Esophagus muscularis mucosa (tissue), 4 donors: Measurements from ENCODE around the gene SUFU. TPM values are rescaled to one million over a fixed set of nuclear protein-coding genes. Genes with fewer than 3 reads are reported as not detected.
A peak's percentile ranks its signal among the peaks of the same experiment; 100 is the strongest.

Experiments
- DNase-seq: peaks from one replicate; pipeline ENCODE4 v3.0.0-alpha.2; 2017; ENCODE audit errors: extremely low spot score
- H3K27ac ChIP-seq, 4 donors: fragments of 200-600 bp; sonication (generic); replicated peaks in 1 of 4; 1 replicate in 3 of 4; 2 replicates in 1 of 4; pipeline ENCODE4 v1.5.1; 2016 to 2019; ENCODE audit warnings: mild to moderate bottlenecking in 1 of 4
- H3K27me3 ChIP-seq, 4 donors: fragments of 200-600 bp; sonication (generic); one replicate each; pipeline versions ENCODE4 v1.5.1 to v1.6.0; 2016 to 2019
- H3K36me3 ChIP-seq, 4 donors: fragments of 200-600 bp; sonication (generic); one replicate each; pipeline ENCODE4 v1.5.1; 2016 to 2019
- H3K4me1 ChIP-seq, 4 donors: fragments of 200-600 bp; sonication (generic); one replicate each; pipeline ENCODE4 v1.5.1; 2016 to 2019
- H3K4me3 ChIP-seq, 4 donors: fragments of 200-600 bp; sonication (generic); 1 replicate in 2 of 4; 2 replicates in 2 of 4; pipeline ENCODE4 v1.5.1; 2016 to 2019; ENCODE audit warnings: mild to moderate bottlenecking in 4 of 4, moderate library complexity in 1 of 4
- H3K9me3 ChIP-seq, 4 donors: fragments of 200-600 bp; sonication (generic); 1 replicate in 3 of 4; 2 replicates in 1 of 4; pipeline ENCODE4 v1.5.1; 2016 to 2019
- CTCF ChIP-seq, 3 experiments: fragments of 200-600 bp in 2 of 3; fragments of 450-650 bp in 1 of 3; sonication (generic) in 2 of 3; IDR thresholded peaks; one replicate each; pipeline ENCODE4 v1.5.1; 2017 to 2019; ENCODE audit warnings: antibody characterized with exemption in 3 of 3, mild to moderate bottlenecking in 2 of 3, moderate library complexity in 1 of 3
- EP300 ChIP-seq: sonication (generic); formaldehyde crosslinking; IDR thresholded peaks from one replicate; pipeline ENCODE4 v1.6.1; 2017; ENCODE audit warnings: antibody characterized with exemption
- POLR2A ChIP-seq: fragments of 450-650 bp; IDR thresholded peaks from one replicate; pipeline ENCODE4 v1.6.1; 2017; ENCODE audit warnings: antibody characterized with exemption, moderate library complexity, mild to moderate bottlenecking, low read depth
- POLR2AphosphoS5 ChIP-seq, 2 donors: sonication (generic); formaldehyde crosslinking; IDR thresholded peaks; one replicate each; pipeline ENCODE4 v1.6.1; 2017; ENCODE audit warnings: antibody characterized with exemption in 2 of 2
- WGBS: methylation state at CpG from one replicate; pipeline ENCODE4 v1.1.5; 2018; 5-methylcytosine and 5-hydroxymethylcytosine counted together
- intact Hi-C: fragments of 100-400 bp; cut with DNase I; formaldehyde crosslinking; loops from one replicate; pipeline ENCODE4 v1.15.1; 2023
- total RNA-seq, 4 donors: library from RNA; depleted of rRNA; stranded (reverse); fragments of >200 nt; gene quantifications; one replicate each; pipeline versions ENCODE4 v1.1.0 to v1.2.1, GENCODE V29; 2016

The SUFU gene
- total RNA-seq, 4 donors from 2014 or later: 5.0 to 11.7 (median 10.1) TPM

- intact Hi-C loops: no loop called here
- Histone ChIP-seq H3K4me3 (no peak overlapping the region), H3K36me3 (peaks cover 0 to 5% (median 0%) of the 10 kb centered on the region in 4 donors), H3K27me3 (no peaks in the 10 kb centered on the region), H3K9me3 (no peaks in the 10 kb centered on the region), H3K27ac (no peak overlapping the region), H3K4me1 (peaks cover 18 to 30% (median 21%) of the 10 kb centered on the region in 4 donors)
- DNase-seq: no peak
- TF ChIP-seq POLR2A (no peak), CTCF (IDR thresholded peaks at IDR 0.05) (no peak), EP300 (no peak), POLR2AphosphoS5 (IDR thresholded peaks at IDR 0.05) (no peak)
- 92% methylated on average over 4 of the region's 4 CpGs for WGBS
Measured at GRCh38 chr10:102458656-102459055, 45.1 kb upstream of the SUFU start.

- no peak for DNase-seq
- peak overlapping the region; percentile 59 to 62 (median 59) for H3K4me3 ChIP-seq
- no peaks in the 10 kb centered on the region for H3K27me3 ChIP-seq
- peak overlapping the region in 1 of 4 donors; percentile 61 for H3K27ac ChIP-seq
- no peaks in the 10 kb centered on the region for H3K9me3 ChIP-seq
- peaks cover 18 to 30% (median 21%) of the 10 kb centered on the region in 4 donors for H3K4me1 ChIP-seq
- no peaks in the 10 kb centered on the region for H3K36me3 ChIP-seq
- TF ChIP-seq POLR2AphosphoS5 (IDR thresholded peaks at IDR 0.05): no peak
- TF ChIP-seq EP300: peak; percentile 12
- WGBS: 38% methylated on average over 8 of the region's 8 CpGs
- intact Hi-C loops: no loop called here
Measured at GRCh38 chr10:102460836-102461186, 43.0 kb upstream of the SUFU start.

- TF ChIP-seq POLR2AphosphoS5 (IDR thresholded peaks at IDR 0.05) (peak; percentile 72 to 85), POLR2A (no peak)
- Histone ChIP-seq H3K9me3 (no peaks in the 10 kb centered on the region), H3K36me3 (no peaks in the 10 kb centered on the region), H3K27ac (peak overlapping the region in 3 of 4 donors; percentile 30 to 61 (median 41)), H3K4me3 (peak overlapping the region; percentile 59 to 62 (median 59)), H3K27me3 (no peaks in the 10 kb centered on the region), H3K4me1 (peaks cover 18 to 30% (median 21%) of the 10 kb centered on the region in 4 donors)
- 7% methylated on average over 32 of the region's 54 CpGs for WGBS
- DNase-seq: no peak
- intact Hi-C loops: no loop called here
Measured at GRCh38 chr10:102461187-102462054, 42.4 kb upstream of the SUFU start.

- 75% methylated on average over 6 of the region's 6 CpGs for WGBS
Measured at GRCh38 chr10:102462512-102463054, 41.2 kb upstream of the SUFU start.

GRCh38 chr10:102463983-102464382 is 39.8 kb upstream of the SUFU start:
- H3K27me3 ChIP-seq: no peaks in the 10 kb centered on the region
- H3K4me3 ChIP-seq: no peak overlapping the region
- intact Hi-C loops: no loop called here
- TF ChIP-seq POLR2AphosphoS5 (IDR thresholded peaks at IDR 0.05) (no peak), CTCF (IDR thresholded peaks at IDR 0.05) (no peak), POLR2A (no peak), EP300 (no peak)
- H3K4me1 ChIP-seq: peaks cover 18 to 35% (median 21%) of the 10 kb centered on the region in 4 donors
- no peak for DNase-seq
- H3K27ac ChIP-seq: no peak overlapping the region
- peaks cover 0 to 7% (median 0%) of the 10 kb centered on the region in 4 donors for H3K36me3 ChIP-seq
- 83% methylated on average over 10 of the region's 10 CpGs for WGBS
- H3K9me3 ChIP-seq: no peaks in the 10 kb centered on the region

More at GRCh38 chr10:102462512-102463054, 41.2 kb upstream of the SUFU start:
- Histone ChIP-seq H3K4me3 (peak overlapping the region in 1 of 4 donors; percentile 12), H3K4me1 (peaks cover 18 to 30% (median 21%) of the 10 kb centered on the region in 4 donors), H3K36me3 (no peaks in the 10 kb centered on the region), H3K27me3 (no peaks in the 10 kb centered on the region), H3K9me3 (no peaks in the 10 kb centered on the region), H3K27ac (no peak overlapping the region)
- TF ChIP-seq CTCF (IDR thresholded peaks at IDR 0.05): no peak
- no peak for TF ChIP-seq POLR2A
- TF ChIP-seq EP300: no peak
- TF ChIP-seq POLR2AphosphoS5 (IDR thresholded peaks at IDR 0.05): no peak
- DNase-seq: no peak
- intact Hi-C loops: no loop called here
